K562 (cell line): ENCODE measurements around the gene SLC38A1. TPM values are rescaled to one million over a fixed set of nuclear protein-coding genes. Genes with fewer than 3 reads are reported as not detected.

Source experiments
- ATAC-seq: fragments of 200-7000 bp; cut with Tn5 transposase; 3 replicates; pipeline ENCODE4 v1.9.1; 2020; ENCODE audit warnings: moderate library complexity
- BruUV-seq: library from RNA; stranded (reverse); fragments of 400-500 nt; replicated peaks from 2 replicates; lab custom pipeline; 2021; lab: Mats Ljungman, UMichigan
- CTCF ChIA-PET: fragments of 300-600 bp; formaldehyde crosslinking; extraction: SDS; loops from one replicate; lab custom pipeline; 2021; ENCODE audit warnings: low intra/inter-chr PET ratio; lab: Yijun Ruan, JAX
- POLR2A ChIA-PET: fragments of 300-600, 350-650 bp; sonication (Branson Sonifier 250); formaldehyde crosslinking; extraction: SDS; loops from one replicate; lab custom pipeline; 2021; ENCODE audit warnings: antibody characterized with exemption, inconsistent platforms; lab: Yijun Ruan, JAX
- DNase-seq, 4 experiments: peaks; one replicate each; pipeline versions ENCODE4 v3.0.0 to v3.0.0-alpha.2; 2011 to 2018; ENCODE audit warnings: low spot score in 3 of 4, mixed read lengths in 3 of 4; ENCODE audit errors: extremely low read depth in 1 of 4
- FAIRE-seq: peaks from 2 replicates; lab custom pipeline; 2011; peaks lifted over from hg19 to GRCh38; lab: Jason Lieb, UNC
- H2AFZ ChIP-seq: 2 replicates; pipeline ENCODE4 v1.6.0; 2011; ENCODE audit warnings: low read depth, low read length, control low read depth, inconsistent platforms
- H3K27ac ChIP-seq: fragments of 200-600 bp; 3 replicates; pipeline ENCODE4 v1.8.0; 2011; ENCODE audit warnings: low read depth, mild to moderate bottlenecking, control low read depth, inconsistent platforms, low read length, moderate library complexity, mixed read lengths; ENCODE audit errors: extremely low read depth
- H3K27me3 ChIP-seq, 2 experiments: fragments of 300-600 bp in 1 of 2; 2 replicates in 1 of 2; 3 replicates in 1 of 2; pipeline versions ENCODE4 v1.6.0 to v1.8.0; 2011; ENCODE audit warnings: inconsistent platforms in 2 of 2, low read length in 2 of 2, mild to moderate bottlenecking in 1 of 2, mixed read lengths in 1 of 2, moderate library complexity in 1 of 2; ENCODE audit not compliant: control insufficient read depth in 2 of 2, insufficient read depth in 2 of 2
- H3K36me3 ChIP-seq: fragments of 300-600 bp; 3 replicates; pipeline ENCODE4 v1.8.0; 2011; ENCODE audit warnings: mild to moderate bottlenecking, low read length, inconsistent platforms; ENCODE audit not compliant: control insufficient read depth, insufficient read depth
- H3K4me1 ChIP-seq, 2 experiments: fragments of 200-600 bp in 1 of 2; replicated peaks in 1 of 2; 2 replicates in 1 of 2; 3 replicates in 1 of 2; pipeline versions ENCODE4 v1.5.1 to v1.8.0; 2011; ENCODE audit warnings: inconsistent platforms in 2 of 2, low read length in 2 of 2, mild to moderate bottlenecking in 1 of 2, mixed read lengths in 1 of 2, moderate library complexity in 1 of 2; ENCODE audit not compliant: control insufficient read depth in 2 of 2, insufficient read depth in 2 of 2
- H3K4me2 ChIP-seq: 2 replicates; pipeline ENCODE4 v1.6.1; 2011; ENCODE audit warnings: low read length, control low read depth, inconsistent platforms, mixed read lengths; ENCODE audit not compliant: insufficient read depth
- H3K4me3 ChIP-seq: fragments of 200-600 bp; sonication (generic), shearing (Covaris generic); 2 replicates; pipeline ENCODE4 v1.5.1; 2016; ENCODE audit warnings: control low read depth, inconsistent platforms
- H3K79me2 ChIP-seq: fragments of 200-600 bp; 3 replicates; pipeline ENCODE4 v1.8.0; 2011; ENCODE audit warnings: low read length, inconsistent platforms; ENCODE audit not compliant: control insufficient read depth, insufficient read depth
- H3K9ac ChIP-seq, 2 experiments: 2 replicates each; pipeline versions ENCODE4 v1.6.0 to v1.6.1; 2011; ENCODE audit warnings: low read depth in 2 of 2, low read length in 2 of 2, control low read depth in 1 of 2, inconsistent platforms in 1 of 2, mild to moderate bottlenecking in 1 of 2, mixed read lengths in 1 of 2; ENCODE audit not compliant: insufficient read depth in 1 of 2
- H3K9me1 ChIP-seq: one replicate; pipeline ENCODE4 v1.6.0; 2011; ENCODE audit warnings: inconsistent platforms, mild to moderate bottlenecking, low read length, moderate library complexity; ENCODE audit not compliant: control insufficient read depth, insufficient read depth
- H3K9me3 ChIP-seq: replicated peaks from 2 replicates; pipeline ENCODE4 v1.5.1; 2011; ENCODE audit warnings: low read depth, low read length, inconsistent platforms; ENCODE audit not compliant: control insufficient read depth, insufficient read depth
- H4K20me1 ChIP-seq: replicated peaks from 2 replicates; pipeline ENCODE4 v1.6.1; 2011; ENCODE audit warnings: low read length, inconsistent platforms, mixed read lengths; ENCODE audit not compliant: control insufficient read depth, insufficient read depth
- CEBPB ChIP-seq: fragments of 450-650 bp; IDR thresholded peaks from 2 replicates; pipeline ENCODE4 v1.6.1; 2016; ENCODE audit warnings: missing genetic modification characterization, missing compliant biosample characterization
- CHD2 ChIP-seq: IDR thresholded peaks from 2 replicates; pipeline ENCODE4 v1.6.1; 2011; ENCODE audit warnings: low read depth, low read length
- EGR1 ChIP-seq: fragments of 450-650 bp; conservative IDR thresholded peaks from 2 replicates; pipeline ENCODE4 v1.6.1; 2017; ENCODE audit warnings: mild to moderate bottlenecking
- KLF10 ChIP-seq: fragments of 250-450 bp; sonication (Bioruptor Pico); IDR thresholded peaks from 2 replicates; pipeline ENCODE4 v1.6.1; 2021; ENCODE audit warnings: matching md5 sums
- ZBTB11 ChIP-seq, 3 experiments: fragments of 200-800 bp in 1 of 3; fragments of 250-450 bp in 1 of 3; fragments of 450-650 bp in 1 of 3; sonication (Bioruptor Pico) in 1 of 3; sonication (Bioruptor generic) in 1 of 3; formaldehyde crosslinking in 1 of 3; IDR thresholded peaks; 2 replicates each; pipeline versions ENCODE4 v1.6.1 to v1.8.0; 2016 to 2022; ENCODE audit warnings: mild to moderate bottlenecking in 2 of 3, missing genetic modification characterization in 2 of 3, missing compliant biosample characterization in 1 of 3, moderate library complexity in 1 of 3
- ZNF407 ChIP-seq: fragments of 450-650 bp; IDR thresholded peaks from 2 replicates; pipeline ENCODE4 v1.6.1; 2016; ENCODE audit warnings: low read depth
- WGBS: fragments of 100-300 bp; shearing (Covaris generic); methylation state at CpG from one replicate; pipeline ENCODE4 v1.1.6; 2016; ENCODE audit warnings: low coverage, mixed read lengths; ENCODE audit not compliant: insufficient coverage; ENCODE audit errors: missing lambda C conversion rate; 5-methylcytosine and 5-hydroxymethylcytosine counted together
- in situ Hi-C: fragments of 300-500 bp; cut with MboI; formaldehyde crosslinking; loops from 4 replicates; pipeline ENCODE4 v1.15.0; 2018; ENCODE audit warnings: inconsistent platforms, mixed read lengths
- intact Hi-C: fragments of 100-400 bp; cut with micrococcal nuclease; formaldehyde crosslinking; loops from 2 replicates; pipeline ENCODE4 v1.14.2; 2022
- polyA plus RNA-seq, 8 experiments: library from polyadenylated mRNA; depleted of rRNA in 4 of 8; stranded (reverse) in 5 of 8; unstranded in 3 of 8; fragments of >200 nt; fragmentation: Nextera tagmentation in 2 of 8; fragmentation: Illumina TruSeq in 1 of 8; extraction: Ambion mirVana in 2 of 8; extraction: Trizol in 1 of 8; gene quantifications; 2 replicates each; pipeline versions ENCODE4 v1.2.1 to v1.2.3, GENCODE V29; 2011 to 2014; ENCODE audit warnings: inconsistent platforms in 1 of 8, missing spikeins in 1 of 8
- total RNA-seq, 7 experiments: library from RNA; depleted of rRNA in 6 of 7; stranded (reverse); fragments of >200 nt in 6 of 7; fragmentation: Illumina TruSeq in 2 of 7; extraction: Trizol in 2 of 7; gene quantifications; 2 replicates each; pipeline versions ENCODE4 v1.2.1 to v1.2.3, GENCODE V29; 2011 to 2021; ENCODE audit warnings: low replicate concordance in 1 of 7

The SLC38A1 gene
- total and polyA plus RNA-seq, 9 of the 15 experiments (the other 6 are each of a cell fraction or from before 2014, with no cell fraction given), result 51.9 to 112 (median 75.0) TPM

GRCh38 chr12:46206471-46206870 lies 62.4 kb downstream of the SLC38A1 start:
- peaks cover 94% of the 10 kb centered on the region for H3K36me3 ChIP-seq
- 71% methylated on average over 3 of the region's 3 CpGs for WGBS
- FAIRE-seq (no peak), ATAC-seq (no peak), DNase-seq (no peak)
- H3K27me3 ChIP-seq, result no peaks in the 10 kb centered on the region
- H3K4me1 ChIP-seq, result no peaks in the 10 kb centered on the region
- ChIA-PET POLR2A (interaction anchor here (0.9 kb wide), 1 partner anchor 10 kb away, joined by 5 read pairs; no protein-coding TSS in a partner anchor), CTCF (no interaction called here)
- H3K9me1 ChIP-seq, result no peaks in the 10 kb centered on the region
- no peak overlapping the region for H3K27ac ChIP-seq
- no peak overlapping the region for H2AFZ ChIP-seq
- H3K4me3 ChIP-seq, result no peak overlapping the region
- H4K20me1 ChIP-seq, result no peaks in the 10 kb centered on the region
- intact Hi-C loops (no loop called here), in situ Hi-C loops (no loop called here)
- BruUV-seq, result no TSS peak
- H3K4me2 ChIP-seq, result no peak overlapping the region
- no peaks in the 10 kb centered on the region for H3K9me3 ChIP-seq
- peaks cover 7% of the 10 kb centered on the region; the same call in 1 of the 3 replicates for H3K79me2 ChIP-seq
- H3K9ac ChIP-seq, result no peak overlapping the region
- TF ChIP-seq KLF10 (CRISPR knock-in tag), result no peak
- TF ChIP-seq EGR1, result no peak
- TF ChIP-seq ZNF407, result no peak
- no peak for TF ChIP-seq CEBPB (tag)
- no peak for TF ChIP-seq CHD2
- TF ChIP-seq ZBTB11 (CRISPR knock-in tag; IDR thresholded peaks at IDR 0.05), result no peak
